Mucosa of stomach (tissue), 1 donor: ENCODE data around the gene BBLN.

Source experiments
- H3K27me3 ChIP-seq: one replicate; pipeline ENCODE4 v1.7.0; 2013; ENCODE audit warnings: mild to moderate bottlenecking, low read length; ENCODE audit not compliant: control insufficient read depth, insufficient read depth
- H3K36me3 ChIP-seq: one replicate; pipeline ENCODE4 v1.7.0; 2013; ENCODE audit warnings: low read length; ENCODE audit not compliant: control insufficient read depth, insufficient read depth
- H3K4me1 ChIP-seq: one replicate; pipeline ENCODE4 v1.7.0; 2013; ENCODE audit warnings: mild to moderate bottlenecking, low read length; ENCODE audit not compliant: control insufficient read depth, insufficient read depth
- H3K4me3 ChIP-seq: one replicate; pipeline ENCODE4 v1.7.0; 2013; ENCODE audit warnings: low read length
- H3K9ac ChIP-seq: one replicate; pipeline ENCODE4 v1.7.0; 2013; ENCODE audit warnings: mild to moderate bottlenecking, low read length, moderate library complexity
- H3K9me3 ChIP-seq: one replicate; pipeline ENCODE4 v1.7.0; 2013; ENCODE audit warnings: mild to moderate bottlenecking, low read length, moderate library complexity; ENCODE audit not compliant: control insufficient read depth
- donor health status: Pancreatic carcinoma.

BBLN gene

DNA sequence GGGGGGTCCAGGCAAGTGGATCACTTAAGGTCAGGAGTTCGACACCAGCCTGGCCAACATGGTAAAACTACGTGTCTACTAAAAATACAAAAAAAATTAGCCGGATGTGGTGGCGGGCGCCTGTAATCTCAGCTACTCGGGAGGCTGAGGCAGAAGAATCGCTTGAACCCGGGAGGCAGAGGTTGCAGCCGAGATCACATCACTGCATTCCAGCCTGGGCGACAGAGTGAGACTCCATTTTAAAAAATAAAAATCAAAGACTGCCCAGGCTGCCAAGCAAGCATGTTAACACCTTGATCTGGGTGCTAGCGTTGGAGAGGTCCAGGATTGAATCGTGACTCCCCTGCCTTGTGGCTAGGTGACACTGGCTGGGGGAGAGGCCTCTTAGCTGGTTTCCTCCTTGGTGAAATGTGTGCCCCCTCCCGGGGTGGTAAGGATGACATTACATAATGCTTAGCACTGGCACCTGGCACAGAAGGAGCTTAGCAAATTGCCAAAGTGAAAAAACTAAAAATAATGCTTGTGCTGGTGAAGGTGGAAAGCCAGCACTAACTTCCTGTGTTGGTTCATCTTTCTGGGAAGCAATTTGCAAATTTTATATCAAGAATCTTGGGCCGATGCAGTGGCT is 33.5 kb downstream of the BBLN start:
- Histone ChIP-seq H3K36me3 (no peaks in the 10 kb centered on the region), H3K27me3 (no peaks in the 10 kb centered on the region), H3K4me1 (peaks cover 15% of the 10 kb centered on the region), H3K9me3 (no peaks in the 10 kb centered on the region), H3K4me3 (no peak overlapping the region), H3K9ac (no peak overlapping the region)

DNA sequence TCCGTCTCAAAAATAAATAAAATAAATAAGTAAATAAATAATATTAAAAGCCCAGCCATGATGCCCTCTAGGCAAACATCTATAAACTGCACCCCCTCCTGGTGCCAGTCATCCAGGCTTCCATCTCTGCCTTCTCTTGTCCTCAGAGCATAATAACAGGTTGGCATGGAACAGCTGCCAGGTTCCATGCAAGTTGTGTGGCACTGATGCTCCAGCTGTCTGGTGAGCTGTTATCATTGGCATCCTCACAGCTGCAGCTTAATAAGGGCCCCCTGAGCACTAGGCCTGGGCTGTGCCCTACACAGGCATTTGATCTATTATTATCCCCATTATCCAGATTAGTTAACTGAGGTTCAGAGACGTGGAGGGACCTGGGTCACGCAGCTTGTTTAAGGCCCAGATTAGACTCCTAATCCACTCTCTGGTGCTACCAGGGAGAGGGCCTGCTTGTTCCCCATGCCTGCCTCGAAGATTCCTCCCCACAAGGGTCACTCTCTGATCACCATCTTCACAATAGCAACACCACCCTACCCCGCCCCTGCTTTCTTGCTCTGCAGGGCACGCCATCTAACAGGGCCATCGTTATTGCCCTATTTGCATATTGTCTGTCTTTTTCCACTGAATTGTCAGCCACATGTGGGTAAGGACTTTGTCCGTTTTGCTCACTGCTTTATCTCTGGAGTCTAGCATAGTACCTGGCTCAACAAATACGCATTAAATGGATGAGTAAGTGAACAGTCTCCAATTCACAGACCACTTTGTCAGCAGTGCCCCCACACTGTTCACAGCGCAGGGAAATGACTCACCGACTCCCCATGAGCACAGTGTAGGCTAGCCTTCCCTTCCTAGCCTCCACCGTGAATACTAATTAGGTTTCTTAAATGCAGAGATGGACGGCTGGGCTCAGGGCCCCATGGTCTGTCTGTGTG is 41.6 kb downstream of the BBLN start:
- peaks cover 13% of the 10 kb centered on the region for H3K4me1 ChIP-seq
- no peak overlapping the region for H3K4me3 ChIP-seq
- H3K9ac ChIP-seq = no peak overlapping the region
- peaks cover 28% of the 10 kb centered on the region for H3K27me3 ChIP-seq
- no peaks in the 10 kb centered on the region for H3K36me3 ChIP-seq
- H3K9me3 ChIP-seq = no peaks in the 10 kb centered on the region

DNA sequence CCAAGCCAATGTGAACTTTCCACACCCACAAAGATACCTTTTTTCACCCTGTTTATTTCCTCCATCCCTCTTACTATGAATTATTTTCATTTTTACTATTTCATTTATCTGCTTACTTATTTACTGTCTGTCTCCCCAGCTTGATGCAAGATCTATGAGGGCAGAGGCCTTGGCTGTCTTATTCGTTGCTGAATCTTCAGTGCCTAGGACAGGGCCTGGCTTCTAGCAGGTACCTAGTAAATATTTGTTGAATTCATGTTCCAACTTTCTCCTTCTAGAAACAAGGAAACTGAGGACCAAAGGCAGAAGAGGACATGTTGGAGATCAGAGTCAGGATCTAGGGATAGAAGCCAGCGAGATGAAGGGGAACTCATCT is 42.6 kb downstream of the BBLN start:
- H3K4me3 ChIP-seq = no peak overlapping the region
- H3K9me3 ChIP-seq = no peaks in the 10 kb centered on the region
- H3K27me3 ChIP-seq = peaks cover 28% of the 10 kb centered on the region
- no peak overlapping the region for H3K9ac ChIP-seq
- H3K36me3 ChIP-seq = no peaks in the 10 kb centered on the region
- peaks cover 13% of the 10 kb centered on the region for H3K4me1 ChIP-seq

DNA sequence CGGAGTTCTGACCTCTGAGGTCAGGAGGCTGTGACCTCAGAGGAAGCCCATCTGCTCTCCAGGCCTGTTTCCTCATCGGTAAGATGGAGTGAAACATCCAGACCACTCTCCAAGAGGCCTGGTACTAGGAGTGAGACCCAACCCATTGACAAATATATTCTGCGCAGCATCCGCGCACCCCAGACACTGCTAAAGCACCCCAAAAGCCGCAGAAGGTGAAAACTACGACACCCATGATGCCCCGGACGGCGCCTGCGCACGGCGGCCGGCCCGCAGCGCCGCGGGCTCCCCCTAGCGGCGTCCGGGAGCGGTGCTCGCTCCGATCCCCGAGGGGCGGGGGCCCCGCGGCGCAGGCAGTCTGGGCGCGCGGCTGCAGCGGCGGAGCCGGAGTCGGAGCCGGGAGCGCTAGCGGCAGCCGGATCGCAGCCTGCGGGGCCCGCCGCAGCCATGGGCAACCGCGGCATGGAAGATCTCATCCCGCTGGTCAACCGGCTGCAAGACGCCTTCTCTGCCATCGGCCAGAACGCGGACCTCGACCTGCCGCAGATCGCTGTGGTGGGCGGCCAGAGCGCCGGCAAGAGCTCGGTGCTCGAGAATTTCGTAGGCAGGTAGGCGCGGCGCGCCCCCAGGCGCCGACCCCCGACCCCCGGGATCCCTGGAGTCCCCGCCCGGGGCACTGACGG is 43.1 kb downstream of the BBLN start, which contains the start of gene DNM1:
TSS of gene DNM1 (plus strand) at position 356 of the 683 bp plus-strand sequence. CDS start at position 448, 92 bp downstream.
- Histone ChIP-seq H3K36me3 (no peaks in the 10 kb centered on the region), H3K9ac (peak within 1 kb of the TSS; percentile 15), H3K4me3 (no peak within 1 kb of the TSS), H3K4me1 (peaks cover 13% of the 10 kb centered on the region), H3K9me3 (no peaks in the 10 kb centered on the region), H3K27me3 (peaks cover 28% of the 10 kb centered on the region)

DNA sequence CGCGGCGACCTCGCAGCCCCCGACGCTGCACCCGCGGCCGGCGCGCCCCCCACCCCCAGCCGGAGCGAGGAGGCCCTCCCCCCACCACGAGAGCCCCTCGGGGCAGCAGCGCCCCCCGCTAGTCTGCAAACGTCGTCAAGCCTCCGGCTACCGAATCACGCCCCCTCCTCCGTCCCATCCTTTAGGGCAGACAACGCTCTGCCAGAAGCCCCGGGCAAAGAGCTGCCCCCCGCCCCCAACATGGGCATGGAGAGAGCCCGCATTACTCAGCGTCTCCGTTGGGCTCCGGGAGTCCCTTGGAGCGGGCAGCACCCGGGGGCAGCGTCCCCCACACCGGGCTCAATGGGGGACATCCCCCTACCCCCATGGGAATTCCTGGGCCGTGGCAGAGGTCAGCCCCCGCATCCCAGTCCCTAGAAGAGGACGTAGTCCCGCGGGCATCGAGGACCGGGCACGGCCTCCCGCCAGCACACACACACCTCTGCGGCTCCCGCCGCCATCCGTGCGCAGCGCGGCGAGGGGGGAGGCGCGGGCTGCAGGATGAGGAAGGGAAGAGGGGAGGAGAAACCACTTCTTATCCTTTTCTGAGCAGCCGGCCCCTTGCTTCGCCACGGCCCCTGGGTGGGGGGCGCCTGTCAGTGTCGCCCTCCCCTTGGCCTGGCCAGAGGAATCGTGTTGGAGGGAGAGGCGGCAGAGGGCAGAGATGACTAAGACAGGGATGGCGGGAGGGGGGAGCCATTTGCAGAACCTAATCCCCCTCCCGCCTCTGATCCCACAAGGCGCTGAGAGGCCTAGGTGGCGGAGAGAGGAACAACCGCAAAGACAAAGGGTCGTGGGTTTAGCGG is 43.9 kb downstream of the BBLN start:
- no peaks in the 10 kb centered on the region for H3K36me3 ChIP-seq
- peak overlapping the region; percentile 15 for H3K9ac ChIP-seq
- H3K27me3 ChIP-seq = peaks cover 28% of the 10 kb centered on the region
- no peaks in the 10 kb centered on the region for H3K9me3 ChIP-seq
- peaks cover 13% of the 10 kb centered on the region for H3K4me1 ChIP-seq
- no peak overlapping the region for H3K4me3 ChIP-seq

DNA sequence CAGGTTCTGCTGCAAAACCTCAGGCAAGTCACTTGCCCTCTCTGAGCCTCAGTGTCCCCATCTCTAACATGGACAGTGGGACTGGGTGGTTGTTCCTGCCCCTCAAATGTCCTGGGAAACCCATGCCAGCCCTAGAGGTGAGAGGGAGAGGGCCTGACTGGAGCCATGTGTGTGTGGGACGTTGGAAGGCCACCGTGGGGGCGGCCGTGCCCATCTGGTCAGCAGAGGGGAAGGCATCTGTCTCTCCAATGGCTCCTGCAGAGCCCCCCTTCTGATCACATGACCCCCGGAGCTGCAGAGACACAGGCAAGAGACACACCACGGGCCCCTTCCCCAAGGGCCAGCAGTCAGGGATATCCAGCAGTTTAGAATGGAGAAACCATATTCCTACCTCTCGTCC is 44.8 kb downstream of the BBLN start:
- no peak overlapping the region for H3K4me3 ChIP-seq
- H3K27me3 ChIP-seq = peaks cover 28% of the 10 kb centered on the region
- no peaks in the 10 kb centered on the region for H3K36me3 ChIP-seq
- H3K9me3 ChIP-seq = no peaks in the 10 kb centered on the region
- H3K4me1 ChIP-seq = peaks cover 13% of the 10 kb centered on the region
- H3K9ac ChIP-seq = no peak overlapping the region

DNA sequence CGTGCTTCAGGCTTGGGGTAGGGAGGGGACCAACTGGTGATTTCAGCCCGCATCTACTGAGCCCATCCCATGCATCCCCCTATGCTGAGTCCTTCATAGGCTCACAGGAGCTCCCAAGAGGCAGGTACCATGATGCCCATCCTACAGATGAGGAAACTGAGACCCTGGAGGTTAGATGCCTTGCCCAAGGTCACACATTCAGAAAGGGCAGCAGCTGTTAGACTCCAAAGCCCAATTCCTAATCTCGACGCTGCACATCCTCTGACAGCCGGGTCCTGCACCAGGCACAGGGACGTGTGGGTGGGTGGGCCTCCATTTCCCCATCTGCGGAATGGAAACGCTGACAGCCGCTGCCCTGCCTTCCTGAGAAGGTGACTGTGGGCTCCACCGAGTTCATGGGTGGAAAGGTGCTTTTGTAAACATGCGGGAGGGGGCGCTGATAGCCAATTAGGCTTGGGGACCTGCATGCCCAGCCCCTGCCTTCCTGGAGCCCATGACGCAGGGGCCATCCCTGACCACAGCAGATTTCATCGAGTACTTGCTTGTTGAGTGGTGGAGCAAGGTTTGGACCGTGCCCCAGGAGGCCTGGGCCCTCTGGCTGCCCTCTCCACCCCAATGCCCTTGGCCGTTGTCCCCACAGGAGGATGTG is 45.4 kb downstream of the BBLN start:
- Histone ChIP-seq H3K36me3 (no peaks in the 10 kb centered on the region), H3K4me3 (no peak overlapping the region), H3K9ac (no peak overlapping the region), H3K27me3 (peaks cover 28% of the 10 kb centered on the region), H3K9me3 (no peaks in the 10 kb centered on the region), H3K4me1 (peaks cover 13% of the 10 kb centered on the region)

DNA sequence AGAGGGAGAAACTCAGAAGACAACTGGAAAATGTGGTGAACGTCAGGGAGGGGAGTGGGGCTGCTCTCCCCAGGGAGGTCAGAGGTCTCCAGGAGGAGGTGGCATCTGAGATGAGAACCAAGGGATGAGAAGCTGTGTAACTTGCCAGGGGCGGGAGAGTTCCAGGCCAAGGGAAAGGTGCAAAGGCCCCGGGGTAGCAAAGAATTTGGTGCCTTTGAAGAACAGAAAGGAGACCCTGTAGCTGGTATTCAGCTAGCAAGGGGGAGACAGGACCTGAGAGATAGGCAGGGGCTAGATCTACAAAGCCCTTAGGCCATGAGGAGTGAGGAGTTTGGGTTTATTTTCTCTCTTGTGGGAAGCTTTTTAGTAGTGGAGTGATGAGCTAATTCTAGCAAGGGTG is 46.4 kb downstream of the BBLN start:
- Histone ChIP-seq H3K36me3 (no peaks in the 10 kb centered on the region), H3K4me1 (peaks cover 20% of the 10 kb centered on the region), H3K4me3 (no peak overlapping the region)

DNA sequence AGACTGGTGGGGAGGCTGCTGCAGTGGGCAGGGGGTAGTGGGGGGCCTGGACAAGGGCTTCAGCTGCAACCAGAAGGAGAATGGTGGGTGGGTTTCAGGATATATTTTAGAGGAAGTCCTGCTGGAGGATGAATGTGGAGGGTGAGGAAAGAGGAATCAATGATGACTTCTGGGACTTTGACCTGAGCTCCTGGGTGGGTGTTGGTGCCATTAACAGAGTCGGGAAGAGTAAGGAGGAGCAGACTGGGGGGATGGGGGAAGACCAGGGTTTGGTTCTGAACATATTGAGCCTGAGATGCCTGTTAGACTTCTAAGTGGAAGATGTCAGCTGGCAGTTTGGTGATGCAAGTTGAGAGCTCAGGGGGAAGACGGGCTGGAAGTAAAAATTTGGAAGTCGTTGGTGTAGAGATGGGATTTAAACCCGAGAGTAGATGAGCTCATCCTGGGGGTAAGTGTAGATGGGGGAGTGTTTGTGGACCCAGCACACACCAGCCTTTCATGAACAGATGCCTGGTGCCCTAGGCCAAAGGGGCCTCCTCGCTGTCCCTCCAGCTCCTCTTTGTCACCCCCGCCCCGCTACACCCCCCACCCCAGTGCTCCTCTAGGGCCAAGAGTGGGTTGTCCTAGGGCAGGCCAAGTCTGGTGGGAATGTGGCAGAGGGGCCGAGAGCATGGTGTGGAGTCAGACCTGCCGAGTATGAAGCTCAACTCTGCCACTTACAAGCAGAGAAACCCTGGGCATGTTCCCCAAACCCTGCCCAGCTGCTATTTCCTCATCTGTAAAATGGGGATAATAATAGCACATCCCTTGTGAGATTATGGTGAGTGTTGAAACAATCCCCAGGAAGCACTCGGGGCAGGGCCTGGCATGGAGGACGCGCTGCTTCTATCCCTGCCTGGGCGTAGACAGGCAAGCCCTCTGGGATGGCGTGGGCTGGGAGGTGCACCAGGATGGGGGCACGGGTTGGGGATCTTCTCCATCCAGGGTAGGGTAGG is 47.1 kb downstream of the BBLN start:
- Histone ChIP-seq H3K4me1 (peaks cover 27% of the 10 kb centered on the region), H3K36me3 (no peaks in the 10 kb centered on the region), H3K27me3 (peaks cover 28% of the 10 kb centered on the region), H3K9ac (no peak overlapping the region), H3K9me3 (no peaks in the 10 kb centered on the region), H3K4me3 (no peak overlapping the region)

More for the DNA sequence above, 46.4 kb downstream of the BBLN start:
- peaks cover 28% of the 10 kb centered on the region for H3K27me3 ChIP-seq
- no peak overlapping the region for H3K9ac ChIP-seq
- no peaks in the 10 kb centered on the region for H3K9me3 ChIP-seq

DNA sequence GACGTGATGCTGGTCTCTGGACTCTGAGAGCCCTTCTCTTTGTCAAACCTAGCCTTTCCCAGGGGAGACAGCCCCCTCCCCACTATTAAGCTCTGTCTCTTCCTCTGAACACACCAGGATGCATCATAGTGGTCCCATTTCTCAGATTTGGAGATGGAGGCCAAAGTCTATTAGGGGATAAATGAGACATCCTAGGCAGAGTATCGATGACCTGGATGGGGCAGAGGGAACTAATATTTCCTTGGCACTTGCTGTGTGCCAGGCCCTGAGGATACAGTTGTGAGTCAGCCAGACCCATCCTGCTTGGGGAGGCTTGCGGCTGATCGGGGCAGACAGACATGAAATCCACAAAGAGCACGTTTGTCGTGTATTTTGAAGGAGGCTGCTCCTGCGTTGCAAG is 48.3 kb downstream of the BBLN start:
- Histone ChIP-seq H3K27me3 (peaks cover 28% of the 10 kb centered on the region), H3K9me3 (no peaks in the 10 kb centered on the region), H3K4me1 (peaks cover 25% of the 10 kb centered on the region), H3K4me3 (no peak overlapping the region), H3K36me3 (no peaks in the 10 kb centered on the region), H3K9ac (no peak overlapping the region)
